ENCODE results near the gene RELN.

The RELN gene

GRCh38 chr7:103936558-103936957 lies 52.9 kb downstream of the RELN start (continued):
- TF ChIP-seq BCL6B (tag by site-specific recombination; IDR thresholded peaks at IDR 0.05) (no peak), ZFP37 (tag by site-specific recombination; IDR thresholded peaks at IDR 0.05) (no peak), SCRT2 (tag by site-specific recombination; IDR thresholded peaks at IDR 0.05) (no peak), ZNF24 (tag by site-specific recombination; IDR thresholded peaks at IDR 0.05) (no peak), SP7 (tag by site-specific recombination; IDR thresholded peaks at IDR 0.05) (no peak), ZNF610 (tag by site-specific recombination; IDR thresholded peaks at IDR 0.05; ENCODE audit: borderline replicate concordance) (no peak), ZNF776 (tag by site-specific recombination; IDR thresholded peaks at IDR 0.05; ENCODE audit: borderline replicate concordance) (no peak), ZIC2 (tag by site-specific recombination; IDR thresholded peaks at IDR 0.05) (no peak), ZNF629 (tag by site-specific recombination; IDR thresholded peaks at IDR 0.05) (no peak), ZNF707 (tag by site-specific recombination; IDR thresholded peaks at IDR 0.05) (no peak)

DNA sequence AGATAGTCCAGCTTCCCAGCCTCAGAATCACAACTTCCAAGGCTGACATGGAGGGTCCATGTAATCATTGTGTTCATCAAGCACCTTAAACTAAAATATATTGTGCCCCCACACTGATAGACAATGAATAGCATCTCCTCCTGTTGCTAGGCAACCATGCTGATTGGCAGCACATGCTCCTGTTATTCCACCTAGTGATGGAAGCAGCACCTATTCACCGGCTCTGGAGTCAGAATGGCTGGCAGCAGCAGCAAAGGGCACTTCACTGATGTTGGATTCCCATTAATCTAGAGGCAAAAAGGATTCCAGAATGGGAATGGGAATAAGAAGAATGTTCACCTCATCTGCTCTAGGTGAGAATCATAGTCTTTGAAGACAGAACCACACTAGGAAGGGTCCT lies 55.0 kb downstream of the RELN start:
- H3K27ac ChIP-seq (ENCODE audit: extremely low read depth, low read depth, low read length): no peak overlapping the region
- no peaks in the 10 kb centered on the region for H3K36me3 ChIP-seq (ENCODE audit: control insufficient read depth in 2 of 2, insufficient read depth in 1 of 2, low read length in 2 of 2)
- CTCF ChIA-PET: no interaction called here
- no peaks in the 10 kb centered on the region for H3K4me1 ChIP-seq (ENCODE audit: control insufficient read depth, insufficient read depth, low read length)
- no peaks in the 10 kb centered on the region for H3K9me3 ChIP-seq (ENCODE audit: control insufficient read depth, insufficient read depth, low read depth, low read length)
- no peak overlapping the region for H3K4me3 ChIP-seq (ENCODE audit: low read depth, low read length)
- POLR2A ChIA-PET: no interaction called here
- no peak for TF ChIP-seq SCRT2 (tag by site-specific recombination; IDR thresholded peaks at IDR 0.05)
- TF ChIP-seq ZNF335 (tag by site-specific recombination; conservative IDR thresholded peaks at IDR 0.05): no peak
- no peak for TF ChIP-seq ZNF138 (tag by site-specific recombination; IDR thresholded peaks at IDR 0.05; ENCODE audit: borderline replicate concordance)
- TF ChIP-seq ZSCAN23 (tag by site-specific recombination; IDR thresholded peaks at IDR 0.05): no peak
- TF ChIP-seq, protein P1, sequence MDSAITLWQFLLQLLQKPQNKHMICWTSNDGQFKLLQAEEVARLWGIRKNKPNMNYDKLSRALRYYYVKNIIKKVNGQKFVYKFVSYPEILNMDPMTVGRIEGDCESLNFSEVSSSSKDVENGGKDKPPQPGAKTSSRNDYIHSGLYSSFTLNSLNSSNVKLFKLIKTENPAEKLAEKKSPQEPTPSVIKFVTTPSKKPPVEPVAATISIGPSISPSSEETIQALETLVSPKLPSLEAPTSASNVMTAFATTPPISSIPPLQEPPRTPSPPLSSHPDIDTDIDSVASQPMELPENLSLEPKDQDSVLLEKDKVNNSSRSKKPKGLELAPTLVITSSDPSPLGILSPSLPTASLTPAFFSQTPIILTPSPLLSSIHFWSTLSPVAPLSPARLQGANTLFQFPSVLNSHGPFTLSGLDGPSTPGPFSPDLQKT (IDR thresholded peaks at IDR 0.05; ENCODE audit: borderline replicate concordance, low read depth, low read length): no peak
- TF ChIP-seq MEIS1 (CRISPR knock-in tag; IDR thresholded peaks at IDR 0.05; ENCODE audit: borderline replicate concordance): no peak
- TF ChIP-seq ZNF473 (tag by site-specific recombination; IDR thresholded peaks at IDR 0.05): no peak
- TF ChIP-seq EGR2 (tag by site-specific recombination; IDR thresholded peaks at IDR 0.05; ENCODE audit: low read depth): no peak
- TF ChIP-seq, protein P2, sequence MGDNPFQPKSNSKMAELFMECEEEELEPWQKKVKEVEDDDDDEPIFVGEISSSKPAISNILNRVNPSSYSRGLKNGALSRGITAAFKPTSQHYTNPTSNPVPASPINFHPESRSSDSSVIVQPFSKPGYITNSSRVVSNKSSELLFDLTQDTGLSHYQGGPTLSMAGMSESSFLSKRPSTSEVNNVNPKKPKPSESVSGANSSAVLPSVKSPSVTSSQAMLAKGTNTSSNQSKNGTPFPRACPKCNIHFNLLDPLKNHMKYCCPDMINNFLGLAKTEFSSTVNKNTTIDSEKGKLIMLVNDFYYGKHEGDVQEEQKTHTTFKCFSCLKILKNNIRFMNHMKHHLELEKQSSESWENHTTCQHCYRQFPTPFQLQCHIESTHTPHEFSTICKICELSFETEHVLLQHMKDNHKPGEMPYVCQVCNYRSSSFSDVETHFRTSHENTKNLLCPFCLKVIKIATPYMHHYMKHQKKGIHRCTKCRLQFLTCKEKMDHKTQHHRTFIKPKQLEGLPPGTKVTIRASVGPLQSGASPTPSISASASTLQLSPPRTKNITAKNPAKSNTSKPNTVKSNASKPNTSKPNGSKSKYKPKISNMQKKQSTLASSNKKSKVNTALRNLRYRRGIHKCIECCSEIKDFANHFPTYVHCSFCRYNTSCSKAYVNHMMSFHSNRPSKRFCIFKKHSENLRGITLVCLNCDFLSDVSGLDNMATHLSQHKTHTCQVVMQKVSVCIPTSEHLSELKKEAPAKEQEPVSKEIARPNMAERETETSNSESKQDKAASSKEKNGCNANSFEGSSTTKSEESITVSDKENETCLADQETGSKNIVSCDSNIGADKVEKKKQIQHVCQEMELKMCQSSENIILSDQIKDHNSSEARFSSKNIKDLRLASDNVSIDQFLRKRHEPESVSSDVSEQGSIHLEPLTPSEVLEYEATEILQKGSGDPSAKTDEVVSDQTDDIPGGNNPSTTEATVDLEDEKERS (tag by site-specific recombination; IDR thresholded peaks at IDR 0.05): no peak
- TF ChIP-seq, protein P3, sequence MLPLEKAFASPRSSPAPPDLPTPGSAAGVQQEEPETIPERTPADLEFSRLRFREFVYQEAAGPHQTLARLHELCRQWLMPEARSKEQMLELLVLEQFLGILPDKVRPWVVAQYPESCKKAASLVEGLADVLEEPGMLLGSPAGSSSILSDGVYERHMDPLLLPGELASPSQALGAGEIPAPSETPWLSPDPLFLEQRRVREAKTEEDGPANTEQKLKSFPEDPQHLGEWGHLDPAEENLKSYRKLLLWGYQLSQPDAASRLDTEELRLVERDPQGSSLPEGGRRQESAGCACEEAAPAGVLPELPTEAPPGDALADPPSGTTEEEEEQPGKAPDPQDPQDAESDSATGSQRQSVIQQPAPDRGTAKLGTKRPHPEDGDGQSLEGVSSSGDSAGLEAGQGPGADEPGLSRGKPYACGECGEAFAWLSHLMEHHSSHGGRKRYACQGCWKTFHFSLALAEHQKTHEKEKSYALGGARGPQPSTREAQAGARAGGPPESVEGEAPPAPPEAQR (tag by site-specific recombination; IDR thresholded peaks at IDR 0.05): no peak
- TF ChIP-seq ZBTB7A (tag by site-specific recombination; IDR thresholded peaks at IDR 0.05; ENCODE audit: low read depth): no peak
- TF ChIP-seq ZBTB21 (tag by site-specific recombination; IDR thresholded peaks at IDR 0.05): no peak
- TF ChIP-seq, protein P4, sequence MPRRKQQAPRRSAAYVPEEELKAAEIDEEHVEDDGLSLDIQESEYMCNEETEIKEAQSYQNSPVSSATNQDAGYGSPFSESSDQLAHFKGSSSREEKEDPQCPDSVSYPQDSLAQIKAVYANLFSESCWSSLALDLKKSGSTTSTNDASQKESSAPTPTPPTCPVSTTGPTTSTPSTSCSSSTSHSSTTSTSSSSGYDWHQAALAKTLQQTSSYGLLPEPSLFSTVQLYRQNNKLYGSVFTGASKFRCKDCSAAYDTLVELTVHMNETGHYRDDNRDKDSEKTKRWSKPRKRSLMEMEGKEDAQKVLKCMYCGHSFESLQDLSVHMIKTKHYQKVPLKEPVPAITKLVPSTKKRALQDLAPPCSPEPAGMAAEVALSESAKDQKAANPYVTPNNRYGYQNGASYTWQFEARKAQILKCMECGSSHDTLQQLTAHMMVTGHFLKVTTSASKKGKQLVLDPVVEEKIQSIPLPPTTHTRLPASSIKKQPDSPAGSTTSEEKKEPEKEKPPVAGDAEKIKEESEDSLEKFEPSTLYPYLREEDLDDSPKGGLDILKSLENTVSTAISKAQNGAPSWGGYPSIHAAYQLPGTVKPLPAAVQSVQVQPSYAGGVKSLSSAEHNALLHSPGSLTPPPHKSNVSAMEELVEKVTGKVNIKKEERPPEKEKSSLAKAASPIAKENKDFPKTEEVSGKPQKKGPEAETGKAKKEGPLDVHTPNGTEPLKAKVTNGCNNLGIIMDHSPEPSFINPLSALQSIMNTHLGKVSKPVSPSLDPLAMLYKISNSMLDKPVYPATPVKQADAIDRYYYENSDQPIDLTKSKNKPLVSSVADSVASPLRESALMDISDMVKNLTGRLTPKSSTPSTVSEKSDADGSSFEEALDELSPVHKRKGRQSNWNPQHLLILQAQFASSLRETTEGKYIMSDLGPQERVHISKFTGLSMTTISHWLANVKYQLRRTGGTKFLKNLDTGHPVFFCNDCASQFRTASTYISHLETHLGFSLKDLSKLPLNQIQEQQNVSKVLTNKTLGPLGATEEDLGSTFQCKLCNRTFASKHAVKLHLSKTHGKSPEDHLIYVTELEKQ (tag by site-specific recombination; IDR thresholded peaks at IDR 0.05; ENCODE audit: borderline replicate concordance): no peak

All from HEK293 (cell line).